PC-9 (cell line): ENCODE measurements around the gene AMACR.

Experiments
- EZH2 ChIP-seq: fragments of 200-600 bp; sonication (generic); IDR thresholded peaks from 2 replicates; pipeline ENCODE4 v1.8.0; 2017; ENCODE audit warnings: antibody characterized with exemption, low read depth
- TF ChIP-seq, protein P1 (sequence below): fragments of 200-600 bp; sonication (generic); conservative IDR thresholded peaks from 2 replicates; pipeline ENCODE4 v1.6.1; 2017; ENCODE audit warnings: mixed run types, antibody characterized with exemption, mild to moderate bottlenecking, moderate library complexity

DNA sequence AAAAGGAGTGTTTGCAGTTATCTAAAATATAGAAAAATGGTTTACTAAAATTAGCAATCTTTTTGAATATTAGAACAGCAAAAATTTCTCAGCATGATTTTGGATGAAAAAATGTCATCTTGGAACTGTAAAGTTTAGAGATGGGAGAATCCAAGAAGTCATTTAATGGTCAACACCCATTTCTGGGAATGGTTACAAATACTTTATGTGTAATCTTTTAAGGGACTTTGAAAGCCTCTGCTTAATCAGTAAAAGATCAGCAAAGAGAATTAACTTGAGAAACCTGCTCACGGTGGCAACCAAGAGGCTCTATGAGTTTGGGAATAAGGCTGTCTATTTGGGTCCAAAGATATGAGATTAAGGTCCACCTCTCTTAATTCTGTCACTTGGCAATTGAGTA is 22.2 kb upstream of the AMACR start:
- no peak for TF ChIP-seq EZH2
- TF ChIP-seq, protein P1, sequence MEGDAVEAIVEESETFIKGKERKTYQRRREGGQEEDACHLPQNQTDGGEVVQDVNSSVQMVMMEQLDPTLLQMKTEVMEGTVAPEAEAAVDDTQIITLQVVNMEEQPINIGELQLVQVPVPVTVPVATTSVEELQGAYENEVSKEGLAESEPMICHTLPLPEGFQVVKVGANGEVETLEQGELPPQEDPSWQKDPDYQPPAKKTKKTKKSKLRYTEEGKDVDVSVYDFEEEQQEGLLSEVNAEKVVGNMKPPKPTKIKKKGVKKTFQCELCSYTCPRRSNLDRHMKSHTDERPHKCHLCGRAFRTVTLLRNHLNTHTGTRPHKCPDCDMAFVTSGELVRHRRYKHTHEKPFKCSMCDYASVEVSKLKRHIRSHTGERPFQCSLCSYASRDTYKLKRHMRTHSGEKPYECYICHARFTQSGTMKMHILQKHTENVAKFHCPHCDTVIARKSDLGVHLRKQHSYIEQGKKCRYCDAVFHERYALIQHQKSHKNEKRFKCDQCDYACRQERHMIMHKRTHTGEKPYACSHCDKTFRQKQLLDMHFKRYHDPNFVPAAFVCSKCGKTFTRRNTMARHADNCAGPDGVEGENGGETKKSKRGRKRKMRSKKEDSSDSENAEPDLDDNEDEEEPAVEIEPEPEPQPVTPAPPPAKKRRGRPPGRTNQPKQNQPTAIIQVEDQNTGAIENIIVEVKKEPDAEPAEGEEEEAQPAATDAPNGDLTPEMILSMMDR: no peak
